ENCODE measurements around the gene TMEM183A.

DNA sequence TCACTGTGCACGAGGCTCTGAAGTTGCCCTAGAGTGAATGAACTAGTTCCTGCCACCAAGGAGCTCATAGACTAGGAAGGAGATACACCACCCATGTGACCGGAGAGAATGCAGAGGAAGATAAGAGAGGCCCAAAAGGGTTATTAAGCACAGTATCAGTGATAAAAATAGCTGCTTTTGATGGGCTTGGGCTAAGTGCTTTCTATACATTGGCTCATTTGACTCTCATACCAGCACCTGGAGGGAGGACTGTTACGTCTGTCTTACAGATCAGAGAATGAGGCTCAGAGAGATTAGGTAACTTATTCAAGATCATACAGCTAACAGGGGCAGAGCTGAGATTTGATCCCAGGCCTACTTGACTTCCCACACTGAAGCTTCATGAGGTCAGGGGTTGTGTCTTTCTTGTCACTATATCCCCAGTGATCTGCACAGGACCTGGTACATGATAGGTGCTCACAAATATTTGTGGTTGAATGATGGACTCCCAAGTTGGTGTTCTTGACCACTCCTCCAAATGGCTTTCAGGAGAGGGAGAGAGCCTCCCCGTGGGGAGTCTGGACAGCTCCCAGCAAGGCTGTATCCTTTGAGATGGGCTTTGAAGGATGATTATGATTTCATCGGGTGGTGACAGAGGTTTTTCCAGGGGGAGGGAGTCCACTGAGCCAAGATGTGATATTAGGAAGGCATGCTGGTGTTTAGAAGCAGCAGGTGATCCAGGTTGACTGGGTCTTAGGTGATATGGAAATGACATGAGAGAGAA is 33.5 kb downstream of the TMEM183A start:
- TF ChIP-seq POLR2AphosphoS5 (IDR thresholded peaks at IDR 0.05; ENCODE audit: low read depth, low read length) (no peak), TAF1 (IDR thresholded peaks at IDR 0.05; ENCODE audit: borderline replicate concordance, insufficient read depth, low read length) (no peak), SIN3A (IDR thresholded peaks at IDR 0.05; ENCODE audit: borderline replicate concordance, insufficient read depth, low read length) (no peak)
- TF ChIP-seq, protein P1, sequence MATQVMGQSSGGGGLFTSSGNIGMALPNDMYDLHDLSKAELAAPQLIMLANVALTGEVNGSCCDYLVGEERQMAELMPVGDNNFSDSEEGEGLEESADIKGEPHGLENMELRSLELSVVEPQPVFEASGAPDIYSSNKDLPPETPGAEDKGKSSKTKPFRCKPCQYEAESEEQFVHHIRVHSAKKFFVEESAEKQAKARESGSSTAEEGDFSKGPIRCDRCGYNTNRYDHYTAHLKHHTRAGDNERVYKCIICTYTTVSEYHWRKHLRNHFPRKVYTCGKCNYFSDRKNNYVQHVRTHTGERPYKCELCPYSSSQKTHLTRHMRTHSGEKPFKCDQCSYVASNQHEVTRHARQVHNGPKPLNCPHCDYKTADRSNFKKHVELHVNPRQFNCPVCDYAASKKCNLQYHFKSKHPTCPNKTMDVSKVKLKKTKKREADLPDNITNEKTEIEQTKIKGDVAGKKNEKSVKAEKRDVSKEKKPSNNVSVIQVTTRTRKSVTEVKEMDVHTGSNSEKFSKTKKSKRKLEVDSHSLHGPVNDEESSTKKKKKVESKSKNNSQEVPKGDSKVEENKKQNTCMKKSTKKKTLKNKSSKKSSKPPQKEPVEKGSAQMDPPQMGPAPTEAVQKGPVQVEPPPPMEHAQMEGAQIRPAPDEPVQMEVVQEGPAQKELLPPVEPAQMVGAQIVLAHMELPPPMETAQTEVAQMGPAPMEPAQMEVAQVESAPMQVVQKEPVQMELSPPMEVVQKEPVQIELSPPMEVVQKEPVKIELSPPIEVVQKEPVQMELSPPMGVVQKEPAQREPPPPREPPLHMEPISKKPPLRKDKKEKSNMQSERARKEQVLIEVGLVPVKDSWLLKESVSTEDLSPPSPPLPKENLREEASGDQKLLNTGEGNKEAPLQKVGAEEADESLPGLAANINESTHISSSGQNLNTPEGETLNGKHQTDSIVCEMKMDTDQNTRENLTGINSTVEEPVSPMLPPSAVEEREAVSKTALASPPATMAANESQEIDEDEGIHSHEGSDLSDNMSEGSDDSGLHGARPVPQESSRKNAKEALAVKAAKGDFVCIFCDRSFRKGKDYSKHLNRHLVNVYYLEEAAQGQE (IDR thresholded peaks at IDR 0.05; ENCODE audit: insufficient read depth in 1 of 2, low read depth in 2 of 2, low read length in 2 of 2), result no peak

Data from PFSK-1 (cell line).